Measurements from ENCODE around the gene RDX.

- TF ChIP-seq ZBTB33 (IDR thresholded peaks at IDR 0.05; ENCODE audit: extremely low read depth, insufficient replicate concordance, low read length) (no peak), POLR2A (IDR thresholded peaks at IDR 0.05; ENCODE audit: borderline replicate concordance, extremely low read depth, insufficient read depth, insufficient read length) (no peak), YY1 (IDR thresholded peaks at IDR 0.05; ENCODE audit: extremely low read depth, insufficient replicate concordance, low read depth, low read length) (no peak)
Measured at GRCh38 chr11:110294509-110294908, 1.9 kb downstream of the RDX start.
